DLD1 (cell line): ENCODE results near the gene FAM20B.
"Not testable (repeated sequence)": the region's sequence is repeated elsewhere in the genome, so short reads cannot be mapped to it uniquely, and the experiment has no call there.

ENCODE experiments used
- in situ Hi-C: cut with HindIII; loops from 2 replicates; pipeline ENCODE4 v1.10.0; 2017; ENCODE audit warnings: low sequenced_read_pairs

FAM20B gene

DNA sequence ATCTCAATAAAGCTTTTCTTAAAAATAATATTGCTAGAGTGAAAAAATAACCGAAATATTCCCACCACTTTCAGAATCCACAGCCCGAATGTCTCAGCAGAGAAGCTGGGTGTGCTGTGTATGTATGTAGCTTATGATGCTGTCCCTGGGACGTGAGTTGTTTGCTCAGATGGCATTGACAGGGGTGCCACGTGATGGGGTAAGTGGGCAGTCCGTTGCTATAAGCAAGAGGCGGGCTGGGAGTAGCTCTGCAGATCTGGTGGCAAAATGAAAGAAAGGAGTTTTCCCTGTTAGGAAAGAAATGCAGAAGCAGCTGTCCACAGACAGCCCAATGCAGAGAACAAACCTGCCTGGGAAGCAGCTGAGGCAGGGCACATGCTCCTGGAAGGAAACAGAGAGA, 3.8 kb upstream of the FAM20B start:
- in situ Hi-C loops, result loop anchor here (25.0 kb wide), 2 partner anchors 235 to 510 kb away; partner anchors contain the start of gene TEX35

- in situ Hi-C loops, result loop anchor here (25.0 kb wide), 2 partner anchors 237 to 512 kb away; partner anchors contain the start of gene TEX35
These were observed 1.6 kb upstream of the FAM20B start for GRCh38 chr1:179023946-179024650.

DNA sequence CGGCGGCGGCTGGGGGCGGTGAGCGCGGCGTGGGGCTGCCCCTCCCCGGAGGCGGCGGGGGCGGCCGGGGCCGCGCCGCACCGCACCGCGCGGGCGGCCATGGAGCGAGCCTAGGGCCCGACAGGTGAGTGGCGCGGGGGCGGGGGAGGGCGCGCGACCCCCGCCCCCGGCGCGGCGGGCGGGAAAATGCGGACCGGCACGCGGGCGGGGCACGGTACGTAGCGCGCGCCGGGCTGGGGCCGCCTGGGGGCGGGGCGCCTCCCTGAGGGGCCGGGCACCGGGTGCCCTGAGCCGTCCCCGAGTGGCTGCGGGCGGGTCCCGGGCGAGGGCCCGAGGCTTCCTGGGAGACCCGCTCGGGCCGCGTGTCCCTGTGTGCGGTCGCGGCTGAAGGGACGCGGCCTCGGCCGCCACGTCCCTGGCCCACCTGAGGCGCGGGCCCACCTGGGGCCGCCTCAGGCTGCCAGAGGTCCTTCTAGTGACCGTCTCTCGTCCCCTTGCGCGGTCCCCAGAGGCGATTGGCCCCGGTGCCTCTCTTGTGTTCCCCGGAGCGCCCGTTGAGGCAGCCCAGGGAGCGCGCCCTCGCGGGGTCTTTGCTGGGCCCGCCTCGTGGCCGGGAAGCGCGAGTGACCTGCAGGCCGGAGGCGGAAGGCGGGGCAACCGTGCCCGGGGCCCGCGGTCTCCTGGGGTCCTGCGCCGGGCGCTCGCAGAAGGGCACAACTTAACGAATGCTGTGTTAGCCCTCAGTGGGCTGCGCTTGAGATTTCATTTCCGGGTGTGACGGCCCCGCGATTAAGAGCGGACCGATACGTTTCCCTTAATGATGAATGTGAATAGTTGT, 500 bp downstream of the FAM20B start:
- in situ Hi-C loops, result no loop called here

GRCh38 chr1:179026813-179027669, 1.3 kb downstream of the FAM20B start:
- in situ Hi-C loops, result no loop called here

- in situ Hi-C loops, result no loop called here
These were observed 3.6 kb downstream of the FAM20B start for GRCh38 chr1:179029321-179029759.

- in situ Hi-C loops, result no loop called here
These were observed 4.4 kb downstream of the FAM20B start for GRCh38 chr1:179030130-179030529.

- in situ Hi-C loops, result no loop called here
These were observed 5.0 kb downstream of the FAM20B start for GRCh38 chr1:179030683-179031082.

GRCh38 chr1:179031284-179031683, 5.6 kb downstream of the FAM20B start:
- in situ Hi-C loops, result no loop called here

DNA sequence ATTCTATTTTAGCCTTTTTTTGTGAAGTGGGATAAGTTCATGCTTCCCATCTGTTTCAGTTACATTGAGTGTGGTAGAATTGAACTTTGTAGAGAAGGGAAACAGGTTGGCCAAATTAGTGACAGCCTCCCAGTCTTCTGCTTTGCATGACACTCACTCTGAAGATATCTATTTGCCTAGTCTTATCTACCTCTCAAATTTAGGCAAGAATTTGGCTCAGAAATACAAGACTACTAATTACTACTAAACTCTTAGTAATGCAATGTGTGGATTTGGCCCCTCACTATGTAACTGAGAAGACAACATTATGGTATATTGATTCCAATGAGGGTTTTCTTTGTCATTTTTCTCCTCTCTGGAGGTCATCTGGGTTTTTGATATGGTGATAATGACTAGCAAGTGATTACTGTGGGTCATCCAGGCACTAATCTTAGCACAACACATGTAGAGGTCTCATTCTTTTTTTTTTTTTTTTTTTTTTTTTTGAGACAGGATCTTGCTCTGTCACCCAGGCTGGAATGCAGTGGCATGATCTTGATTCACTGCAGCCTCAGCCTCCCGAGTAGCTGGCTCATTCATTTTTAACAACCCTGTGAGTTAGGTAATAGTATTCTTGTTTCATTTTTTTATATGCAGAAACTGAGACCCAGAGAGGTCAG, 6.3 kb downstream of the FAM20B start:
- in situ Hi-C loops, result no loop called here

DNA sequence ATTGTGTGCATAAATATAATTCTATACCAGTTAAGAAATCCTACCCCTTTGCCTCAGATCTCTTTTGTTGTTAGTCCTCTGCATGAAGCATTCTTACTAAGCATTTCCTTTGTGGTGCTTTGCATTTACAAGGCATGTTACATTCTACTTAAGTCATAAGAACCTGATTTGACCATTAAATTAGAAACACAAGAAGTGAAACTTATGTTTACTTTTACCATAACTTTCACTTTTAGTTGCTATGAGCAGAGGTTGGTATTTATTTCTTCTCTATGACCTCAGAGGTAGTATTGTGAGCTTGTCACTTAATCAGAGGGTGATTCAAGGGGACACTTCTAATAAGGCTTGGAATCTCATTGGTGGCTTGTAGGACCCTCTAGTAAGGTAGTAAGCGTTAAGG, 9.0 kb downstream of the FAM20B start:
- in situ Hi-C loops, result no loop called here

DNA sequence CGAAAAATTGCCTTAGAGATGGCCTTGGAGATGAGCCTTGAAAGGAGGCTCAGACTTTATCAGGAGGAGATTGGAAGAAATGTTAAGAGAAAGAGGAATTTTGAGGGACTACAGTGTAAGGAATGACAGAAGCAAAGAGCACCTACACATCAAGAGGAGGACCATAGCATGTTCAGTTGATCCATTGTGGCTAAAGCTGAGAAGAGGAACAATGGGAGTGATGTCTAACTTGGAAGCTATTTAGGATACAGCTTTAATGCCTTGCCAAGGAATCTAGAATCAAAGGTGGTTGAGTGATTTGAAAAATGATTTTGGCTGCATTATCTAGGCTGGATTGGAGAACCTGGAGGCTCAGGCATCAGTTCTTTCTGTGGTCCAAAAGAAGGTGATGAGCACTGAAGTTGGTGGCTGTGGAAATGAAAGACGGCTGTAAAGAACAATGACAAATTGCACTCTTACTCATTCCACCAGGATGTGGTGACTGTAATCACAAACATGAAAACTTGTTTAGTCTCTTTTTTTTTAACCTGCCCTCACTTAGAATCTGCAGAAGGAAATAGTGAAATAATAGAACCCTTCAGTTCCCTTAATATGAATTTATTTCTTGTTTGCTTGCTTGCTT, 11.3 kb downstream of the FAM20B start:
- in situ Hi-C loops, result no loop called here

DNA sequence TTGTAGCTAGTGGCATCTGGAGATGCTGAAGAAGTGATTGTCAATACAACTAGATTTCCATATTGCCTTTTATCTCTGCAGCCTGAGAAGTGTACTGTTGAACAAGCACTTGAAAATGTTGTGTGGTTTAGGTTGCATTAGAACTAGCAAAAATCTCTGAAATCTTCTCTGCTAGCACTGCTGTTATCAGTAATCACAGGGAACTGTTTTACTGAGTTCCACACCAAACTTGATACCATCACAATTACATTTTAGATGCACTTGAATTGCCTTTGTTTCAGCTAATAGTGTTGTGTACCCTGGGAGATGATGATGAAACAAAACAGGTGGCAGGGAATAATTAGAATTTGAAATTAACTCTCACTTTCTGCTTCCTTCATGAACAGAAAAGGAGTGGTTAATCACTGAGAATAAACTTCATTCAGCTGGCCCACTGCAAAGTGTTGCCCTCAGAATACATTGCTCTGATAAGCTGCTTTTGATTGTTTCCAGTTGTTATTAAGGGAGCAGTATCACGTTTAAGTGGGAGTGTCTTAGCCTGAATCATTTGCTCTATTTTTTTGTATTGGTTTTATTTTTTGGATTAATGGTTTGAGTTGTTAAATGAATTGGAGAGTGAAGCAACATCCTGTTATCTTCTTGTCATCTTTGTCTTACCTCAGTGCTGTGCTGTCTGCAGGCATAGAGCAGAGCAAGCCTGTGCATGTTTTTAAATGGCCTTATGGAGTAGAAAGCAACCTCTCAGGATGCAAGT, 13.0 kb downstream of the FAM20B start:
- in situ Hi-C loops, result no loop called here

- in situ Hi-C loops, result not testable (repeated sequence)
These were observed 13.9 kb downstream of the FAM20B start for GRCh38 chr1:179039502-179040174.

- in situ Hi-C loops, result not testable (repeated sequence)
These were observed 14.5 kb downstream of the FAM20B start for GRCh38 chr1:179040175-179040551.

GRCh38 chr1:179042087-179042486, 16.4 kb downstream of the FAM20B start:
- in situ Hi-C loops, result no loop called here

DNA sequence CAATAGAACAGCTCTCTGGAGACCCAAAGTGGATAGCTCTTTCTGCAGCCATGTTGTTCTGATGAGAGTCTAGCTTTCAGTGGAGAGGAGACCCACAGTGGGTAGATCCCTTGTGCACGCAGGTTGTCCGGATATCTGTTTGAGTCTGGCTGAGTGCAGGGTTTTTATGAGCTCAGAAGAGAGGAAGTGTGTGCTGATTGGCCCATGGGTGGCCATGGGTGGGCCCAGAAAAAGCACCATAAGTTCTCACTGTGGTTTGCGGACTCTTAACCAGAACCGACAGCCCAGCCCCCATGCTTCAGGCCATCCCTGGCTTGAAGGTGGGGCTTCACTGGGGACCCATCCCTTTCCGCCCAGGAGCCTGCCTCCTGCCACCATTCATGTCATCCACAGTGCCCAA, 17.0 kb downstream of the FAM20B start:
- in situ Hi-C loops, result no loop called here

- in situ Hi-C loops, result no loop called here
These were observed 17.6 kb downstream of the FAM20B start for GRCh38 chr1:179043266-179043665.

DNA sequence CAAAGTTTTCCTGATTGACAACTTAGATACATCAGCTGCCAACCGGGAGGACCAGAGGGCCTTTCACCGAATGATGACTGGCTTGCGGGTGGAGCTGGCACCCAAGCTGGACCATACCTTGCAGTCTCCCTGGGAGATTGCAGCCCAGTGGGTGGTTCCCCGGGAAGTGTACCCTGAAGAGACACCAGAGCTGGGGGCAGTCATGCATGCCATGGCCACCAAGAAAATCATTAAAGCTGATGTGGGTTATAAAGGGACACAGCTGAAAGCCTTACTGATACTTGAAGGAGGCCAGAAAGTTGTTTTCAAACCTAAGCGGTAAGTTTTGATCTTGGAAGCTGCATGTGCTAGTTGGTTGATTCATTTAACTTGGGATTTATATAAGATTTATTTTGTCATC, 18.2 kb downstream of the FAM20B start:
- in situ Hi-C loops, result no loop called here
